Nucleus accumbens (tissue), 56 donors: ENCODE results near the gene METTL25.

Source experiments
- DNase-seq, 56 donors: peaks; one replicate each; lab custom pipeline; 2025; lab: John Stamatoyannopoulos, UW

Gene METTL25

DNA sequence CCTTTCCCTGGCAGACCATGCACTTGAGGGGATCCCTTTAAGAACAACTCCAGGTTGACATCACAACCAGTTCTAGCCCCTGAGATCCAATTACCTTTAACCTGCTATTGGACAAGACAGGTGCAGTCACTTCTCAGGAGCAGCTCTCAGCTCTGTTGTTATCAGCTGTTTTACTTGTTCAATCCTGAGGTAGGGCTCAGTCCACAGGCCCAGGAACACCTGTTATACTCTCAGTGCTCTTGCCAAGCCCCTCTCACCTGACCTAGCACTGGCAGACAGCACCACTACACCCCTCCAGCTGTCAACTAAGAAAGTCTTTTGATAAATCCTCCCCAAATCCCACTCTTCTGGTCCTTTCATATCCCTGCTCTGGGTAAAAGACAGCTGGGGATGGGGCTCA, 164.4 kb downstream of the METTL25 start:
- DNase-seq: no peak

- DNase-seq: no peak
Measured at GRCh38 chr12:82523996-82524395, 165.7 kb downstream of the METTL25 start.

DNA sequence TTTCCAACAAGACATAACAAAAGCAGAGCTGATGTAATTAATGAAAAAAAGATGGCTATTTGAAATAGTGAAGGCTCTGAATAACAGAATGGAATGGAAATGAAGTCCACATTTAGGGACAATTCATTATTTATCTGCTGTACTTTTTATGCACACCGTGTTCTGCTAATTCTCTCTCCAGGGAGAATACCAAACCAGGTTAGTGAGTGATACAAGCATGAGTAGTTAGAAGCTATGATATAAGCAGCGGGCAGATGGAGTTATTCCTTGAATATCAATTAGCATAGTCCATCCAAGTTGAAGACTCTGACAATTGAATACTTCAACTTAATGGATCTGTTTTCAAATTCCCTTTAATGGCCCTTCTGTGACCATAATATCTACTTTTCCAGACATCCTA, 166.3 kb downstream of the METTL25 start:
- DNase-seq: no peak

DNA sequence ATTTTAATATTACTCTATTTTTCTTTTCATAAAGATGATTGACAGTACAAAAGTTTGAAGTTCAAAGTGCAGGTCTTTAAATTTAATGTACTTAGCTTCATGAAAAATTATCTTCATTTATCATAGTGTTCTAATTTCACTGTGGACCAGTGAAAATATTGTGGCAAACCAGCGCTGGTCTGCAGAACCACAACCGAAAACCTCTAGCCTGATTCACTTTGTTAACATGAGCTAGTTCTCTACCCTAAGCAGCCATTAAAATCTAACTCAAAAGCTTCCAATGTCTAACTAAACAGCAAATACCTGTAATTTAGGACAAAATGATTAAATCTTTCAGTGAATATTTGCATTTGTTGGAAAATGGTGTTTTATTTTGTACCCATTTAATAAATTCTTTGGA, 167.3 kb downstream of the METTL25 start:
- DNase-seq: no peak

DNA sequence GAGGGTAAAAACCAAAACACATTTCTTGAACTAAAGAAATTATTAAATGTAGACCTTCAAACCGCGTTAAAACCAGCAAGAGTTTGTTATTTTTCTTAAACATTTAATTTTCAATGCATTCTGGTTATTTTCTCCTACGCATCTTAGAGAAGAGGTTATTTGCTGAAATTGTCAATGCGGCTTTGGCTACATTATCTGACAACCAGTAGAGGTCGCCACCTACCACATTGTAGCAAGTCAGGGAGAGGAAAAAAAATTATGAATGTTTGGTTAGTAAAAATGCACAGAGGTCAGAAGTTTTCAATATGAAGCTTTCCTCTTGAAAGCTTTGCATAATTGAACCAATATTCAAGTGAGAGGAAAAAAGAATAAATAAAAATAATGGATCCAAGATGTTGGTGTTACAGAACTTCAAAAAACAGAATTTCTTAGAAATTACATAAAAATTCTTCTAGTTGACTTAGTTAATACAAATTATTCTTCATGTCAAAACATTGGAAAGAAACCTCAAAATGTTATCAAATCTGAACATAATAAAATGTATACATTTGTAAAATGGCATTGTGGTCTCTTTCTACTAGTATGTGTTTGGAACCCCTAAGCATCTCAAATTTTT, 168.9 kb downstream of the METTL25 start:
- peak in 37 of 56 donors; percentile 1 to 73 (median 33) for DNase-seq
